Neuronal stem cell (in vitro differentiated cells): Measurements from ENCODE around the gene MB.
A peak's percentile ranks its signal among the peaks of the same experiment; 100 is the strongest.

Experiments used
- DNase-seq: peaks from one replicate; pipeline ENCODE4 v3.0.0-alpha.2; 2013; ENCODE audit warnings: low spot score
- H2AFZ ChIP-seq: one replicate; pipeline ENCODE4 v1.6.1; 2013; ENCODE audit warnings: mild to moderate bottlenecking, low read length, inconsistent platforms
- H2AK5ac ChIP-seq: 2 replicates; pipeline ENCODE4 v1.6.1; 2013; ENCODE audit warnings: low read depth, mild to moderate bottlenecking, inconsistent platforms, low read length, moderate library complexity, mixed read lengths
- H2BK120ac ChIP-seq: 2 replicates; pipeline ENCODE4 v1.6.1; 2013; ENCODE audit warnings: low read depth, mild to moderate bottlenecking, inconsistent platforms, low read length, moderate library complexity, mixed read lengths
- H2BK12ac ChIP-seq: one replicate; pipeline ENCODE4 v1.6.1; 2013; ENCODE audit warnings: low read length, inconsistent platforms
- H2BK15ac ChIP-seq: 2 replicates; pipeline ENCODE4 v1.6.1; 2013; ENCODE audit warnings: mild to moderate bottlenecking, low read length, inconsistent platforms, mixed read lengths
- H2BK5ac ChIP-seq: one replicate; pipeline ENCODE4 v1.6.1; 2013; ENCODE audit warnings: inconsistent platforms, mild to moderate bottlenecking, low read length, moderate library complexity
- H3K14ac ChIP-seq: one replicate; pipeline ENCODE4 v1.6.1; 2013; ENCODE audit warnings: low read length, inconsistent platforms
- H3K18ac ChIP-seq: 2 replicates; pipeline ENCODE4 v1.6.1; 2013; ENCODE audit warnings: low read length, inconsistent platforms
- H3K23ac ChIP-seq: 2 replicates; pipeline ENCODE4 v1.6.1; 2013; ENCODE audit warnings: low read depth, mild to moderate bottlenecking, mixed read lengths, low read length, inconsistent platforms; ENCODE audit not compliant: poor library complexity
- H3K27ac ChIP-seq: replicated peaks from 3 replicates; pipeline ENCODE4 v1.5.1; 2013; ENCODE audit warnings: low read length, inconsistent platforms
- H3K27me3 ChIP-seq, 3 experiments: 2 replicates each; pipeline ENCODE4 v1.6.1; 2013; ENCODE audit warnings: low read length in 3 of 3, mild to moderate bottlenecking in 2 of 3, inconsistent platforms in 1 of 3, low read depth in 1 of 3, mixed read lengths in 1 of 3, moderate library complexity in 1 of 3; ENCODE audit not compliant: control insufficient read depth in 3 of 3, insufficient read depth in 3 of 3
- H3K36me3 ChIP-seq, 2 donors: replicated peaks in 1 of 2; 2 replicates each; pipeline ENCODE4 v1.6.1; 2013; ENCODE audit warnings: low read length in 2 of 2; ENCODE audit not compliant: control insufficient read depth in 2 of 2, insufficient read depth in 2 of 2
- H3K4ac ChIP-seq: 2 replicates; pipeline ENCODE4 v1.6.1; 2013; ENCODE audit warnings: inconsistent platforms, mild to moderate bottlenecking, low read length, moderate library complexity
- H3K4me1 ChIP-seq, 2 donors: 1 replicate in 1 of 2; 2 replicates in 1 of 2; pipeline ENCODE4 v1.6.1; 2013; ENCODE audit warnings: low read length in 2 of 2, low read depth in 1 of 2; ENCODE audit not compliant: control insufficient read depth in 2 of 2, insufficient read depth in 1 of 2
- H3K4me2 ChIP-seq: one replicate; pipeline ENCODE4 v1.6.1; 2013; ENCODE audit warnings: mild to moderate bottlenecking, low read length, inconsistent platforms; ENCODE audit not compliant: insufficient read depth, poor library complexity, severe bottlenecking
- H3K4me3 ChIP-seq, 2 donors: 2 replicates each; pipeline ENCODE4 v1.5.1; 2013; ENCODE audit warnings: low read length in 2 of 2, mild to moderate bottlenecking in 2 of 2, inconsistent platforms in 1 of 2, moderate library complexity in 1 of 2
- H3K79me1 ChIP-seq: one replicate; pipeline ENCODE4 v1.6.1; 2013; ENCODE audit warnings: low read depth, mild to moderate bottlenecking, inconsistent platforms, low read length, moderate library complexity
- H3K9ac ChIP-seq: one replicate; pipeline ENCODE4 v1.6.1; 2013; ENCODE audit warnings: mild to moderate bottlenecking, low read depth, low read length, inconsistent platforms; ENCODE audit not compliant: poor library complexity
- H3K9me3 ChIP-seq, 2 donors: replicated peaks in 1 of 2; 2 replicates each; pipeline versions ENCODE3 to v1.6.1; 2013; ENCODE audit warnings: low read length in 2 of 2, mild to moderate bottlenecking in 2 of 2, inconsistent platforms in 1 of 2, low read depth in 1 of 2, mixed read lengths in 1 of 2, moderate library complexity in 1 of 2; ENCODE audit not compliant: control insufficient read depth in 2 of 2, insufficient read depth in 1 of 2
- H4K8ac ChIP-seq: one replicate; pipeline ENCODE4 v1.6.1; 2013; ENCODE audit warnings: low read depth, mild to moderate bottlenecking, inconsistent platforms, low read length, moderate library complexity
- H4K91ac ChIP-seq: one replicate; pipeline ENCODE4 v1.6.1; 2013; ENCODE audit warnings: low read length, low read depth, mild to moderate bottlenecking, inconsistent platforms; ENCODE audit not compliant: poor library complexity
- WGBS, 2 donors: extraction: QIAGEN DNeasy Blood & Tissue Kit; methylation state at CpG; one replicate each; pipeline ENCODE4 v1.1.7; 2013; ENCODE audit warnings: missing lambda C conversion rate in 2 of 2, mixed read lengths in 1 of 2; ENCODE audit not compliant: insufficient read length in 2 of 2, insufficient replicate concordance in 1 of 2; ENCODE audit errors: extremely low coverage in 2 of 2; 5-methylcytosine and 5-hydroxymethylcytosine counted together

The MB gene

GRCh38 chr22:35563211-35563610, 53.9 kb downstream of the MB start:
- Histone ChIP-seq H2BK120ac (no peak overlapping the region), H3K4me3 (no peak overlapping the region), H3K4ac (no peak overlapping the region), H3K18ac (no peak overlapping the region), H3K36me3 (no peaks in the 10 kb centered on the region), H2BK15ac (no peak overlapping the region), H3K4me2 (no peak overlapping the region), H3K9me3 (no peaks in the 10 kb centered on the region), H3K14ac (no peak overlapping the region), H3K79me1 (no peaks in the 10 kb centered on the region), H3K27ac (no peak overlapping the region), H2BK12ac (no peak overlapping the region), H4K91ac (no peak overlapping the region), H2AK5ac (no peak overlapping the region), H3K27me3 (peaks cover 0 to 19% (median 0%) of the 10 kb centered on the region in 3 experiments), H3K4me1 (peaks cover 14 to 16% of the 10 kb centered on the region in 2 donors), H3K9ac (no peak overlapping the region), H4K8ac (no peak overlapping the region), H3K23ac (no peak overlapping the region), H2BK5ac (no peak overlapping the region), H2AFZ (no peak overlapping the region)
- no peak for DNase-seq
- WGBS, 2 donors = no CpG with 5 or more reads among the region's 7 CpGs

GRCh38 chr22:35561796-35562526, 55.2 kb downstream of the MB start:
- Histone ChIP-seq H4K91ac (no peak overlapping the region), H3K79me1 (no peaks in the 10 kb centered on the region), H3K23ac (no peak overlapping the region), H3K4me1 (peaks cover 5 to 7% of the 10 kb centered on the region in 2 donors), H4K8ac (no peak overlapping the region), H3K27ac (no peak overlapping the region), H3K27me3 (peaks cover 0 to 19% (median 0%) of the 10 kb centered on the region in 3 experiments), H3K4me3 (no peak overlapping the region), H3K36me3 (no peaks in the 10 kb centered on the region), H3K4ac (no peak overlapping the region), H2BK120ac (no peak overlapping the region), H2BK12ac (no peak overlapping the region), H3K18ac (peak overlapping the region; percentile 60), H3K4me2 (no peak overlapping the region), H3K9me3 (no peaks in the 10 kb centered on the region), H2BK5ac (peak overlapping the region; percentile 29), H3K14ac (no peak overlapping the region), H2AK5ac (peak overlapping the region; percentile 30), H2AFZ (no peak overlapping the region), H3K9ac (peak overlapping the region; percentile 9), H2BK15ac (peak overlapping the region; percentile 45)
- WGBS, 2 donors = no CpG with 5 or more reads among the region's 20 CpGs
- DNase-seq = no peak

GRCh38 chr22:35560824-35561223, 56.3 kb downstream of the MB start:
- no peaks in the 10 kb centered on the region for H3K79me1 ChIP-seq
- no peaks in the 10 kb centered on the region for H3K36me3 ChIP-seq
- H3K27me3 ChIP-seq = peaks cover 0 to 23% (median 0%) of the 10 kb centered on the region in 3 experiments
- H2AFZ ChIP-seq = no peak overlapping the region
- H3K14ac ChIP-seq = no peak overlapping the region
- WGBS, 2 donors = no CpG with 5 or more reads among the region's 1 CpG
- no peak for DNase-seq
- no peak overlapping the region for H3K27ac ChIP-seq
- H2BK120ac ChIP-seq = no peak overlapping the region
- no peak overlapping the region for H3K9ac ChIP-seq
- no peak overlapping the region for H3K18ac ChIP-seq
- H3K4me3 ChIP-seq = no peak overlapping the region
- H3K4ac ChIP-seq = no peak overlapping the region
- H3K4me2 ChIP-seq = no peak overlapping the region
- H3K4me1 ChIP-seq = peaks cover 8 to 9% of the 10 kb centered on the region in 2 donors
- no peak overlapping the region for H4K91ac ChIP-seq
- H3K9me3 ChIP-seq = no peaks in the 10 kb centered on the region
- no peak overlapping the region for H3K23ac ChIP-seq
- H2BK12ac ChIP-seq = no peak overlapping the region
- no peak overlapping the region for H2BK15ac ChIP-seq
- no peak overlapping the region for H2AK5ac ChIP-seq
- no peak overlapping the region for H2BK5ac ChIP-seq
- H4K8ac ChIP-seq = no peak overlapping the region

- H2AK5ac ChIP-seq = no peak overlapping the region
- H4K8ac ChIP-seq = no peak overlapping the region
- no peak overlapping the region for H3K23ac ChIP-seq
- no peak overlapping the region for H3K4me3 ChIP-seq
- H3K79me1 ChIP-seq = no peaks in the 10 kb centered on the region
- no peak overlapping the region for H2BK12ac ChIP-seq
- H4K91ac ChIP-seq = no peak overlapping the region
- H3K27me3 ChIP-seq = peaks cover 0 to 23% (median 0%) of the 10 kb centered on the region in 3 experiments
- no peak overlapping the region for H2AFZ ChIP-seq
- H3K14ac ChIP-seq = no peak overlapping the region
- no peak overlapping the region for H2BK15ac ChIP-seq
- H2BK5ac ChIP-seq = no peak overlapping the region
- peaks cover 12 to 13% of the 10 kb centered on the region in 2 donors for H3K4me1 ChIP-seq
- WGBS, 2 donors = no CpG with 5 or more reads among the region's 5 CpGs
- H3K4me2 ChIP-seq = no peak overlapping the region
- no peak overlapping the region for H3K4ac ChIP-seq
- no peaks in the 10 kb centered on the region for H3K36me3 ChIP-seq
- no peak overlapping the region for H3K27ac ChIP-seq
- H3K9ac ChIP-seq = no peak overlapping the region
- DNase-seq = no peak
- no peaks in the 10 kb centered on the region for H3K9me3 ChIP-seq
- H2BK120ac ChIP-seq = no peak overlapping the region
- peak overlapping the region; percentile 15 for H3K18ac ChIP-seq
Measured at GRCh38 chr22:35560366-35560765, 56.8 kb downstream of the MB start.
